ENCODE results near the gene FMNL1. TPM values are rescaled to one million over a fixed set of nuclear protein-coding genes. Genes with fewer than 3 reads are reported as not detected.
A peak's percentile ranks its signal among the peaks of the same experiment; 100 is the strongest.

Gene FMNL1
- polyA plus RNA-seq, 2 of the 4 experiments (the other 2 are of a cell fraction) = 8.6 to 43.9 TPM

GRCh38 chr17:45262516-45263476, 41.1 kb downstream of the FMNL1 start:
- Histone ChIP-seq H3K9me3 (no peaks in the 10 kb centered on the region), H3K4me2 (no peak overlapping the region), H3K4me3 (no peak overlapping the region), H3K4me1 (peaks cover 54% of the 10 kb centered on the region), H3K27ac (peak overlapping the region in 1 of 2 experiments; percentile 54; a peak in 3 of 6 replicates)
- no peak for FAIRE-seq
- DNase-seq (ENCODE audit: low read depth in 1 of 2, low spot score in 1 of 2) = peak in 1 of 2 experiments; percentile 46
- ChIA-PET CTCF (interaction anchor here (0.6 to 34.8 kb wide), 12 partner anchors 8 to 130 kb away, joined by 4 to 1120 read pairs (median 16); partner anchors contain the start of genes ACBD4 and FMNL1), POLR2A (no interaction called here)
- peak; percentile 9 to 12; a peak in 4 of 6 replicates for ATAC-seq
- TF ChIP-seq JUN (IDR thresholded peaks at IDR 0.05) (peak; percentile 21 to 26; a peak in 2 of 5 replicates), ZNF302 (CRISPR knock-in tag; IDR thresholded peaks at IDR 0.05) (no peak), RARB (CRISPR knock-in tag; IDR thresholded peaks at IDR 0.05) (0 out of 2 replicates have a peak, but pooled peaks have one; percentile 16), PBX3 (IDR thresholded peaks at IDR 0.05) (0 out of 2 replicates have a peak, but pooled peaks have one; percentile 24)
- 75% methylated on average over 16 of the region's 18 CpGs for WGBS (ENCODE audit: missing lambda C conversion rate)

GRCh38 chr17:45263477-45263860, 41.8 kb downstream of the FMNL1 start:
- CTCF ChIA-PET = interaction anchor here (0.8 to 34.8 kb wide), 13 partner anchors 7 to 163 kb away, joined by 3 to 1120 read pairs (median 16); partner anchors contain the start of genes ACBD4 and FMNL1
- DNase-seq (ENCODE audit: low read depth in 1 of 2, low spot score in 1 of 2) (no peak), ATAC-seq (peak; percentile 13 to 28; a peak in 5 of 6 replicates), FAIRE-seq (no peak)
- POLR2A ChIA-PET = no interaction called here
- H3K4me1 ChIP-seq = peaks cover 55% of the 10 kb centered on the region
- no peak overlapping the region for H3K4me3 ChIP-seq
- peak overlapping the region in 1 of 2 experiments; percentile 54; a peak in 3 of 6 replicates for H3K27ac ChIP-seq
- TF ChIP-seq JUN (IDR thresholded peaks at IDR 0.05) = no peak
- no peak for TF ChIP-seq EP300 (IDR thresholded peaks at IDR 0.05)
- no peak for TF ChIP-seq HEYL (CRISPR knock-in tag; IDR thresholded peaks at IDR 0.05)
- TF ChIP-seq CHD2 (IDR thresholded peaks at IDR 0.05; ENCODE audit: low read length, partially characterized antibody) = no peak
- no peak for TF ChIP-seq JUNB (IDR thresholded peaks at IDR 0.05)
- no peak for TF ChIP-seq CHD4 (IDR thresholded peaks at IDR 0.05; ENCODE audit: borderline replicate concordance)
- TF ChIP-seq FOSB (CRISPR knock-in tag; IDR thresholded peaks at IDR 0.05) = no peak
- no peak overlapping the region for H3K4me2 ChIP-seq
- no peaks in the 10 kb centered on the region for H3K9me3 ChIP-seq
- WGBS (ENCODE audit: missing lambda C conversion rate) = 68% methylated on average over 7 of the region's 7 CpGs

- Histone ChIP-seq H3K4me2 (no peak overlapping the region), H3K9me3 (no peaks in the 10 kb centered on the region), H3K4me1 (peaks cover 55% of the 10 kb centered on the region), H3K4me3 (no peak overlapping the region), H3K27ac (peak overlapping the region in 1 of 2 experiments; percentile 54; a peak in 3 of 6 replicates)
- WGBS (ENCODE audit: missing lambda C conversion rate) = 94% methylated on average over 12 of the region's 14 CpGs
- DNase-seq (ENCODE audit: low read depth in 1 of 2, low spot score in 1 of 2) = no peak
- POLR2A ChIA-PET = interaction anchor here (1.2 kb wide), 1 partner anchor 107 kb away, joined by 3 read pairs; no protein-coding TSS in a partner anchor
- no peak for TF ChIP-seq CTCF (IDR thresholded peaks at IDR 0.05)
- TF ChIP-seq FOSB (CRISPR knock-in tag; IDR thresholded peaks at IDR 0.05) = no peak
- no peak for TF ChIP-seq ZC3H11A (IDR thresholded peaks at IDR 0.05)
- no peak for TF ChIP-seq BCL3 (IDR thresholded peaks at IDR 0.05)
- no peak for TF ChIP-seq CHD2 (IDR thresholded peaks at IDR 0.05; ENCODE audit: low read length, partially characterized antibody)
- TF ChIP-seq HEYL (CRISPR knock-in tag; IDR thresholded peaks at IDR 0.05) = no peak
- TF ChIP-seq CHD4 (IDR thresholded peaks at IDR 0.05; ENCODE audit: borderline replicate concordance) = no peak
- TF ChIP-seq USF2 (IDR thresholded peaks at IDR 0.05) = no peak
- no peak for TF ChIP-seq TFCP2L1 (CRISPR knock-in tag; IDR thresholded peaks at IDR 0.05)
- no peak for TF ChIP-seq RCOR1 (IDR thresholded peaks at IDR 0.05; ENCODE audit: low read depth, low read length)
- no peak for TF ChIP-seq HOXA7 (CRISPR knock-in tag; IDR thresholded peaks at IDR 0.05)
- TF ChIP-seq MAFK (IDR thresholded peaks at IDR 0.05; ENCODE audit: partially characterized antibody) = no peak
- TF ChIP-seq CBX8 (IDR thresholded peaks at IDR 0.05) = no peak
- no peak for TF ChIP-seq JUNB (IDR thresholded peaks at IDR 0.05)
- no peak for TF ChIP-seq FOXS1 (CRISPR knock-in tag; IDR thresholded peaks at IDR 0.05)
- TF ChIP-seq HES2 (IDR thresholded peaks at IDR 0.05) = no peak
- TF ChIP-seq EHF (CRISPR knock-in tag; IDR thresholded peaks at IDR 0.05) = no peak
- FAIRE-seq = no peak
- ATAC-seq = 0 out of 6 replicates have a peak, but pooled peaks of 1 of the 2 experiments have one; percentile 1
- CTCF ChIA-PET = interaction anchor here (0.9 to 34.8 kb wide), 12 partner anchors 12 to 162 kb away, joined by 3 to 1120 read pairs (median 21); partner anchors contain the start of genes ACBD4 and FMNL1
Measured at GRCh38 chr17:45264430-45264829, 42.7 kb downstream of the FMNL1 start.
